Measurements from ENCODE around the gene SETX. TPM values are rescaled to one million over a fixed set of nuclear protein-coding genes. Genes with fewer than 3 reads are reported as not detected.

SETX gene
- total RNA-seq, 2 donors from 2014 or later: 45.2 to 45.3 TPM

DNA sequence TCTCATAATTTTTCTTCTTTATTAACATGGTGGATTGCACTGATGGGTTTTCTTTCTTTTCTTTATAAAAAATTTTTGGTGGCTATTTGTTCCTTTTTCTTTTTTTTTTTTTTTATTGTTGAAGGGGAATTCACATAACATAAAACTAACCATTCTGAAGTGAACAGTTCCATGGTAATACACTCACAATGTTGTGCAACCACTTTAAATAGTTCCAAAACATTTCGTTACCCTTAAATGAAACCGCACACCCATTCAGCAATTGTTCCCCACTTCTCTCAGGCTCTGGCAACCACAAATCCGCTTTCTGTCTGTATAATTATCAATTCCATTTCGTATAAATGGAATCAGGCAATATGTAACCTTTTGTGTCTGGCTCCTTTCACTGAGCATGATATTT lies 11.7 kb upstream of the SETX start:
- intact Hi-C loops (cut with DNase I): no loop called here
- DNase-seq (ENCODE audit: low spot score): no peak

GRCh38 chr9:132365986-132366385 lies 11.2 kb upstream of the SETX start:
- no peak for DNase-seq (ENCODE audit: low spot score)
- intact Hi-C loops (cut with DNase I): no loop called here

- intact Hi-C loops (cut with DNase I): no loop called here
- no peak for DNase-seq (ENCODE audit: low spot score)
Measured at GRCh38 chr9:132364068-132364467, 9.3 kb upstream of the SETX start.

DNA sequence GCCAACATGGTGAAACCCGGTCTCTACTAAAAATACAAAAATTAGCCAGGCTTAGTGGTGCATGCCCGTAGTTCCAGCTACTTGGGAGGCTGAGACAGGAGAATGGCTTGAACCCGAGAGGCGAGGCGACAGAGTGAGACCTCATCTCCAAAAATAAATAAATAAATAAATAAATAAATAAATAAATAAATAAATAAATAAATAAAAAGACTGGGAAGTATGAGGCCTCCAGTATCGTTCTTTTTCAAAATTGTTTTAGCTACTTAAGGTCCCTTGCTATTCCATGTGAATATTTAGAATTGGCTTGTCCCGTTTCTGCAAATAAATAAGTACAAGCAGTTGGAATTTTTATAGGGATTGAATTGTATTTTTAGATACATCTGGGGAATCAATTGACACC lies 3.0 kb upstream of the SETX start:
- DNase-seq (ENCODE audit: low spot score): no peak
- intact Hi-C loops (cut with DNase I): no loop called here

- intact Hi-C loops (cut with DNase I): no loop called here
- DNase-seq (ENCODE audit: low spot score): no peak
Measured at GRCh38 chr9:132356324-132356924, 1.6 kb upstream of the SETX start.

DNA sequence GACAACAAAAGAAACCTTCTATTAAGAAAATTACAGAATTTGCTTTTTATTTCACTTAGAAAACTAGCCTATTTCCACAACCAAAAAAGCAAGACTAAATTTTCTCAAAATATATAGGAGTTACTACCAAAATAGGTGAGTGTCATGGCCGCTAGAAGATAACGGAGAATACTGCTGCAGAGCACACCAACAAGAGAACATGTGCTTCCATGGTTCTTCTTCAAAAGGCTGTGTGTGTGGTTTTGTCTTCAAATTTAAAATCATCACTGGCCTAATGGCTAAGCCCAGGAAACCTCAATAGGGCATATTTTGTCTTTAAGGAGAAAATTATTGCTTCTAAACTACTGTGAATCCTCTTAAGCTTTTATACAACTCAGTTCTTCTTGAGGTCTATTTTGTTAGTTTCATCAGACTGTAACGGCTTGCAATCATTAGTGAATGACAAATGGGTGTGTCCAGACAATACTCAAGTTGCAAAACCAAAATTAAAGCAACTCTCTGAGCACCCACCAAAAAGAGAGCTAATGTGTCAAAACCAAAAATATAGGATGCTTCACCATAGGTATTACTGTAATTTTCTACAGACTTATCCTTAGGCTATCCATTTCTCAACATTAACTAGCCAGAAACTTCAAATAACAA lies 3.3 kb downstream of the SETX start:
- intact Hi-C loops (cut with DNase I): no loop called here
- DNase-seq (ENCODE audit: low spot score): no peak

DNA sequence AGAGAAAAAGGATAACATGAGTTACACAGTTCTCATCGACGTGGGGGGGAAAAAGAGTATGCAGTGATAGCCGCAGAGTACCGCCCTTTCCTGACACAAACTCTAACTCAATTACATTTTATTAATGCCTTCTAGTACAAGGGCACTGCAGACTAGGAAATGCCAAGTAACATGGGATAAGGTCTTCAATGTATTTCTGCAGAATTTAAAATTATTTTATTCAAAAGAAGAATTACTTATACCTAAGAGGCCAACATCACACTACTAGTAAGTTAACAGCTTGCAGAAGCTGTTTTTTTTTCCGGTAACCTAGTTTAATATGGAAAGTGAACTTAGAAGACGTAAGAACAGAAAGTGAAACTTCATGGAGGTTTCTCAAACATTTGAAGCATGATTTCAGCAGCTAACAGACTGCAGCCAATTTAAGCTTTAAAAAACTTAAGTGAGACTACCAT lies 3.9 kb downstream of the SETX start:
- DNase-seq (ENCODE audit: low spot score): no peak
- intact Hi-C loops (cut with DNase I): no loop called here

DNA sequence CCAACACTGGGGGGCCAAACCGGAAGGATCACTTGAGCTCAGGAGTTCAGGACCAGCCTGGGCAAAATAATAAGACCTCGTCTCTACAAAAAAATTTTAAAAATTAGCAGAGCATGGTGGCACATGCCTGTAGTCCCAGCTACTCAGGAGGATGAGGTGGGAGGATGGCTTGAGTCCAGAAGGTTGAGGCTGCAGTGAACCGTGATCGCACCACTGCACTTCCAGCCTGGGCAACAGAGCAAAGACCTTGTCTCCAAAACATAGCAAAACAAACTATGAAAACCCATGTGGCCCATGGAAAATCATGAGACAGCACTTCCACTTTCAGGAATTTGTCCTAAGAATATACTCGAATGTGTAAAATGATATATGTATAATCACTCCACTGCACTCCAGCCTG lies 6.1 kb downstream of the SETX start:
- intact Hi-C loops (cut with DNase I): no loop called here
- no peak for DNase-seq (ENCODE audit: low spot score)

DNA sequence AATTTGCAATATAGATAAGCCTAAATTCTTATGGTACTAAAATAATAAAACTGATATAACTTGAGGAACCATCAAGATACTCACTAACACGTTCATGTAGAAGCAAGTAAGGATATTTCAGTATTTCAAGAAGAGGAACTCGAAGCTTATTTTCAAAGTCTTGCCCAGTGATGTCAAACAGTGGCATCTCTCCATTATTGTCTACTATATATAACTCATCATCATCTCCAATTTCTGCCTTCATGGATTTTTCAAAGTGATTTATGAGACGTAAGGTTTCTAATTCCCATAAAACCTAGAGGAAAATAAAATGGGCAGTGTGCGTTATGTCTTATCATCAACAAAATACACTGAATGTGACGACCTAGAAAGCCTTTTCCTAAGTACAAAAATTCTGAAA lies 8.6 kb downstream of the SETX start:
- DNase-seq (ENCODE audit: low spot score): no peak
- intact Hi-C loops (cut with DNase I): no loop called here

DNA sequence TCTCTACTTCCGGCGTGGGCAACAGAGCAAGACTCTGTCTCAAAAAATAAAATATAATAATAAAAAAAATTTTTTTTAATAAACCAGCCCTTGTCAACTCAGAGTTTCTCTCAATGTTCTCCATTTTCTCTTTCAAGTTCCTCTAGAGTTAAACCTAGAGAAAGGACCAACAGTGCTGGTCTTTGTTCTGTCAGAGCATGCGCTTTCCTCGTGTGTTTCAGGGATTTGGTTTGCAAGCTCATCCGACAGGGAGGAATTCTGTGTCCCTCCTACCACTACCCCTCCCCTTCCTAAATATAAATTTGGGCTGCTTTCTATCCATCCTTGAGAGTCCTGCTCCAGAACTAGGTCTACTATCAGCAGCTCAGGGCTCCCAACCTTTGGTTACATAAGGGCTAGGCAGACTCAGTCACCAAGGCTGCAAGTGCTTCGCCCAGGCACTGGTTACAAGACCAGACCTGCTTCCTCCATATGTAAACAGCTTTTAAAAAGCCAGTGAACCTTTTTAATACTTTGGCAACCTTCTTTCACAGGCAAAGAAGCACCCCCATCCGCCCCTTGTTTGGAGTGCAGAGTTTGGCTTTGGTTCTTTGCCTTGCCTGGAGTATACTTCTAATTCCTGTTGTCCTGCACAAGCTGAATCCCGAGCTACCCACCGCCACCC lies 13.5 kb downstream of the SETX start:
- intact Hi-C loops (cut with DNase I): no loop called here
- no peak for DNase-seq (ENCODE audit: low spot score)

DNA sequence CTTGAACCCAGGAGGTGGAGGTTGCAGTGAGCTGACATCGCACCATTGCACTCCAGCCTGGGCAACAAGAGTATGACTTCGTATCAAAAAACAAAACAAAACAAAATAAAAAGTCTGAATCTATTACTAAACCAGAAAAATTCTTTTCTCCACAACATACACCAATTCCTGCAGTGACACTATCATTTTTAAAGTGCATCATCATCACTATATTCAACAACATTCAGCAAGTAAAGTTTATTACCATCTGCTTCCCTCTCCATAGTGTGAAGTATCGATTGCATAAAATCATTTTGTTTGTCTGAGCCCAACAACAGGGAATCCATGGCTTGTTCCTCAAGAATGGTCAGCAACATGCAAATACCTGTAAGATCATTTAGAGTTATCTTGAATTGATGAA lies 20.4 kb downstream of the SETX start:
- intact Hi-C loops (cut with DNase I): no loop called here
- no peak for DNase-seq (ENCODE audit: low spot score)

DNA sequence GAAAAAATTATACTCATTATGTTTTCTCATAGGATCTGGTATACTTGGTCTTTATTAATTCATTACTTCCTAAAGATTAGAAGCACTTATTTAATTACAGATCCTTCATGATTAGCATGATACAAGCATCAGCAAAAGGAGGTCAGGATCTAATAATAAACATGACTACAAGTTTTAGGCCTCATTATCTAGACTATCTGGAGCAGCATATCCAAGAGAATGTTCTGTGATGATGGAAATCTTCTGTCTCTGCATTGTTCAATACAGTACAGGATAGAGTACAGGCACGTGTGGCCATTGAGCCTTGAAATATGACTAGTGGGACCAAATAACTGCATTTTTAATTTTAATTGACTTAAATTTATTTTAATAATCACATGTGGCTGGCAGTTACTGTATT lies 21.2 kb downstream of the SETX start:
- no peak for DNase-seq (ENCODE audit: low spot score)
- intact Hi-C loops (cut with DNase I): no loop called here

- DNase-seq (ENCODE audit: low spot score): no peak
- intact Hi-C loops (cut with DNase I): no loop called here
Measured at GRCh38 chr9:132328580-132328979, 26.2 kb downstream of the SETX start.

DNA sequence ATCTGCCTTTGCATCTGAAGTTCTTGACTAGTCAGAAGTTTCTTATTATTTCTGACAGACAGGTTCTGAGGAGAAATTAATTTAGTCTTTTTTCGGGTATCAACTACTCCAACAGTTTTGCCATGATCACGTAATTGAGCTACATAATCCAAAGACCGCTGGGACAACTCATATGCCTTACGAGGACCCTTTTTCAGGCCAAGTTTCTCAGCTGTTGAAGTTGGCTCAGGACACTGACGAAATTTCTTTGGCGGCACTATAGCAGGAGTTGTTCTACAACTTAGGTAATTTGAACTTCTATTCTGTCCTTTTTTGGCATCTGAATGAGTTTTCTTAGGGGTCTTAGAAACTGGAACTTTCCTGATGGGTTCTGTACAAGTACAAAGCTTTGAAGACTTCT lies 27.2 kb downstream of the SETX start:
- DNase-seq (ENCODE audit: low spot score): no peak
- intact Hi-C loops (cut with DNase I): no loop called here

DNA sequence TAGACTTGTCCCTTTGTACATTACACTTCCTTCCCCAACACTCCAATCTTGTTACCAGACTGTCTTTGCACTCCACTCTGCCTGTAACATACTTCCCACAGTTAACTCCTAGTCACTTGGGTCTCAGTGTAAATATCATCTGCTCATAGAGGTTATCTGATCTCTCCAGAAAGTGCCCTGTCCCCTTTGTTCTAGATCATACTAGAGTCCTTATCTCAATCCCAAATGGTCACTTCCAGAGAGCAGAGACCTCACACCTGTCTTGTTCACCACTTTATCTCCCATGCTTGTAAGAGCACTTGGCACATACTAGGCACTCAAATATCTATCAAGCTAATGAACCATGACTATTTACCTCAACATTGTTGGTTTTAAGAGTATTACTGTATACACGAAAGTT lies 30.4 kb downstream of the SETX start:
- intact Hi-C loops (cut with DNase I): no loop called here
- no peak for DNase-seq (ENCODE audit: low spot score)

GRCh38 chr9:132319421-132320110 lies 35.2 kb downstream of the SETX start:
- no peak for DNase-seq (ENCODE audit: low spot score)
- intact Hi-C loops (cut with DNase I): loop anchor here in 1 of 2 donors (10.0 kb wide), 1 partner anchor 1185 kb away; no protein-coding TSS in a partner anchor

- no peak for DNase-seq (ENCODE audit: low spot score)
- intact Hi-C loops (cut with DNase I): loop anchor here in 1 of 2 donors (10.0 kb wide), 1 partner anchor 1178 kb away; no protein-coding TSS in a partner anchor
Measured at GRCh38 chr9:132312873-132313272, 41.9 kb downstream of the SETX start.

DNA sequence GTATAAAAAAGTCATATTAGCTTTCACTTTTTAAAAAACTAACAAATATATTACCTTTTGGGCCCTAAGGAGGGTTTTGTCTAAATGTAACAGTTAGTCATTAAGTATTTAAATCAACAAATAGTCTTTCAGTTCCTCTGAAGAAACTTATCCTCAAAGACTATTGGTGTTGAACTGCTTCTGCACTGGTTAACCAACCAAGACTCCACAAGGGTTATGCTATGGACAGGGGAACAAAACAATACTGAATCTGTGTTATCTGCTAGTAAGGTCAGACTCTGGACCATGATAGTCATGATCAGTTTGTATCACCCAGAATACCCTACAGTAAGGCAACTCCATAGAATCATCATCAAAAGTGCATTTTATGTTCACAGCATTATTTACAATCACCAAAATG lies 42.4 kb downstream of the SETX start:
- DNase-seq (ENCODE audit: low spot score): no peak
- intact Hi-C loops (cut with DNase I): loop anchor here in 1 of 2 donors (10.0 kb wide), 1 partner anchor 1178 kb away; no protein-coding TSS in a partner anchor

DNA sequence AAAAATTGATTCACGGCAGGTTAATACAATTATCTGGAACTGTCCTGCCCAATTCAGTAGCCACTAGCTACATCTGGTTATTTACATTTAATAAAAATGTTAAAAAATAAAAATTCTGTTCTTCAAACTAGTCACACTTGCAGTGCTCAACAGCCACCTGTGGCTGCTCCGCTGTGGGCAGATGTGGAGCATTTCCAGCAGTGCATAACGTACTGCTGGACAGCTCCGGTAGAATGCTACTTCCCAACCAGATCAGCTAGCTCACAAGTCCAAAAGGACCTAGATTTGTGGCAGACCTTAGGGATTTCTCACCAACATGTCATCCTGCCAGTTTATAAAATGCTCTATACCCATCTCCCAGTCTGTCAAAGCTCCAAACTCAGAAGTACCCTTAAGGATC lies 42.8 kb downstream of the SETX start:
- DNase-seq (ENCODE audit: low spot score): no peak
- intact Hi-C loops (cut with DNase I): loop anchor here in 1 of 2 donors (10.0 kb wide), 1 partner anchor 1177 kb away; no protein-coding TSS in a partner anchor

GRCh38 chr9:132309056-132309455 lies 45.7 kb downstream of the SETX start:
- intact Hi-C loops (cut with DNase I): no loop called here
- DNase-seq (ENCODE audit: low spot score): no peak

Measured in posterior vena cava (tissue), 2 donors.